Stimulated activated CD8-positive, alpha-beta memory T cell treated with anti-CD3 and anti-CD28 coated beads, Interleukin-12 subunit alpha, Interleukin-12 subunit beta, amount 100 ng/mL, for 4 hours (primary cell): ENCODE measurements around the gene CTPS2.
"Not testable (repeated sequence)": the region's sequence is repeated elsewhere in the genome, so short reads cannot be mapped to it uniquely, and the experiment has no call there.

Experiments used
- DNase-seq: peaks from one replicate; pipeline ENCODE4 v3.0.0-alpha.2; 2020; ENCODE audit warnings: low read depth

The CTPS2 gene

DNA sequence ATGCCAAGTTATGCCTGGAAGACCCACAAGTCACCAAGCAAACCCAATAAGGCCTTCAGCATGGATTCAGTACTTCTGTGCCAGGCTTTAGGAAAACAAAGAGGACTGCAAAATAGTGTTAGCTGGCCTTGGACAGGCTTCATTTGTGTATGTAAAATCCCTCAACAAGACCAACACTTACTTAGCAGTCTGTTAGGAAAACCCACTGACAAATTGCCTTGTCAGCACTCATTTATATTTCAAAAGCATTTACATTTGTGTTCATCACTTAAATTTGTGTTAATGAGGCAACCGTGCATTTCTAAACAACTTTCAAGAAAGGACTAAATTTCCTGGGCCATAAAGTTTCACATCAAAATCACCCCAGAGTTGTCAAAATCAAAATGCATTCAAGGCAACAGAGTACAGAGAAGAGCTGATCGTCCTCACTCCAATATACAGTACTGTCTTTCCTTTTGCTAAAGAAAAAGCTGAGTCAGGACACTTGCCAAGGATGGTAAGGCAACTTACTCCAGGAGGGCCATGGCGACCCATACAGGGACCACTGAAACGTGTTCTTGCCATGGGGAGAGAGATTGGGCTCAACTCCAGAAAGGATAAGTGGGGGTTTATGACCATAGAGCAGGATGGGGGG, 61.0 kb downstream of the CTPS2 start:
- DNase-seq = no peak

DNA sequence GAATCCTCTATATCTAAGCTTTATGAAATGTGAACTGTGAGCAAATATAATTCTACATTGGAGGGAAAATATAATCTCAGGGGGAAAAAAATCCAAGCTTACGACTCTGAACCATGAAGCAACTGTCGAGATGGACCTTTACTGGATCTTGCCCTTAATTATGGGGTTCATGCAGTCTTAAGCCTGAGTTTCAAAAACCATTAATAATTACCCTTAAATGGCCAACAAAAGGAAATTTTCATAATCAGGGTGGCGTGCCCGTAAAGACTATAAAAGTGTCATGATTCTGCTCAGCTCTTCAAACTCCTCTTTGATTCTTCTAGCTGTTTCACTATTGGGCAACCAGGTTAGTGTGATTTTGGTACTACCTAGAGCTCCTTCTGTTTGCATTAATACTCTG, 62.6 kb downstream of the CTPS2 start, which contains the start of gene S100G:
TSS of gene S100G (plus strand) at position 301 of the 400 bp plus-strand sequence. CDS start 849 bp downstream, outside the sequence.
- DNase-seq = no peak

DNA sequence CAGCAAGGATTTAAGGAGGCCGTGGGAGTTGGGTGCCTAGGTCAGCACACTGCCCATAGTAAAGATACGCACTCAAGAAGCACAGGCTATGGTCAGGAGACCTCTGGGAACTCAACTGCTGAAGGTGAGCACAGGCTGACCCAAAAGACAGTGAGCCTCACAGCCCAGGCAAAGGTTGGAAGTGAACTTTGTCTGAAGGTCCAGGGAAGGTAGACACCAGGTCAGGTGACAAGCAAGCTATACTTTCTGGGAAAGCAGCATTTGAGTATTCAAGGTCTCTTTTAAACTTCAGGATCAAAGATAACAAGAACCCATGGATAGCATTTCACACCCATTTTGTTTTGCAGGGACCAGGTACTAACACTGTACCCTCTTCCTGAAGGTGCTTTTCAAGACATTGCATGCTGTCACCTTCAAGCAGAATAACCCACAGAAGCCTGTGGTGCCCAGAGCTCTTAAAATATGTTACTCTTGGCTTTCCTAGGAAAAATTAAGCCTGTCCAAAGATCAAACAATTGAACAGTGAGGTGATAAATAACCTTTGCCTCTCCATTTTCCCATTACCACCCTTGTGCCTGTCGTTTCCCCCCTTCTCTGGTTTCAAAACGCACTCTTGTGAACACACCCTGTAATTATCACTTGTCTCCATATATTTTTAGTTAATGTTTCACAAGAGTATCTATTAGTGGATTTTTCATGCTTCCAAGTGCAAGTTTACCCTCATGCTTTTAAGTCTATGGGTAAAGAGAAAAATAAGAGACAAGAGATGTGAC, 65.9 kb downstream of the CTPS2 start:
- no peak for DNase-seq

DNA sequence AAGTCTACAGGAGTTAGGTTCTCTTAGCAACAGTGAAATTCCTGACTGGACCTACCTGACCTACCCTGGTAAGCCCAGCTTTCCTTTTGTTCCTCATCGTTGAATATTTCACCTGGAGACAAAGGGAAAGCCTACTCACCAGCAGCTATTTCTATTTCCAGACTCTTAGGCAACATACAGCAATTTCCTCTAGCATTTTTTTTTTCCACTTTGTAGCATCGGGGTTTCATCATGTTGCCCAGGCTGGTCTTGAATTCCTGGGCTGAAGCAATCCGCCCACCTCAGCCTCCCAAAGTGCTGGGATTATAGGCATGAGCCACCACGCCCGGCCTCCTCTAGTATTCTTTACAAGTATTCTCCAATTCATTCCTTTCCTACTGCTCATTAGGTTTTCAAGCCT, 69.3 kb downstream of the CTPS2 start:
- no peak for DNase-seq

DNA sequence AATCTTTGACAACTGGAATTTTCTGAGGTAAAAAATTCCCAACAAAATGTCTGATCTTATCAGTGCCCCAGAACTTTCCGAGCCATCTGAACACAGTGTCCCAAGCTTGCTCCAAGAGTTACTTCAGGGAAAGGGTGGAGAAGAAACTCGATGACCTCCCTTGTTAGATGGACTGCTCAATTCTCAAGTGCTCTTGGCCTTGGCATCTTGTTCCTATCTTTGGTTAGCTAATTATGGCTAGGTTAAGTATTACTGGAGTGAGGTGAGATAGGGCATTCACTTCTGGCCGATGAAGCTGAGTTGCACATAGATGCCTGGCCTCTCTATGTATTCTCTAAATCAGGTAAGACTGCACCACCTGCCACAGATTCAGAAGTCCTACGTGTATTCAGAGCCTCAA, 71.6 kb downstream of the CTPS2 start:
- DNase-seq = no peak

DNA sequence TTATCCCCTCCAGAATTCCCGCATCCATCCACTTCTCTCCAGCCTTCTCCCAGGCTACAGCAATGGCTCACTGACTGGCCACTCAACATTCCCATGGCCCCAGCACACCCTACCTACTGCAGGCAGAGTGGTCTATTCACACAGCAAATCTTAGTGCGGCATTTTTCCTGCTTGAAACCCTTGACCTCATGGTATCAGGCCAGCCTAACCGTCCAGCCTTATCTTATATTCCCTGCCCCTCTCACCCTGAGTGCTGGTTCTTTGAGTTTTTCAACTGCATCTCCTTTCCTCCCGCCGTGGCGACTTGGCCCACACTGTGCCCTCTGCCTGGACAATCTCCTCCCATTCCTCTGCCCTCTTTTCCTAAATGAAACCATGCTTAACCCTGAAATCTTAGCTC, 72.5 kb downstream of the CTPS2 start:
- no peak for DNase-seq

DNA sequence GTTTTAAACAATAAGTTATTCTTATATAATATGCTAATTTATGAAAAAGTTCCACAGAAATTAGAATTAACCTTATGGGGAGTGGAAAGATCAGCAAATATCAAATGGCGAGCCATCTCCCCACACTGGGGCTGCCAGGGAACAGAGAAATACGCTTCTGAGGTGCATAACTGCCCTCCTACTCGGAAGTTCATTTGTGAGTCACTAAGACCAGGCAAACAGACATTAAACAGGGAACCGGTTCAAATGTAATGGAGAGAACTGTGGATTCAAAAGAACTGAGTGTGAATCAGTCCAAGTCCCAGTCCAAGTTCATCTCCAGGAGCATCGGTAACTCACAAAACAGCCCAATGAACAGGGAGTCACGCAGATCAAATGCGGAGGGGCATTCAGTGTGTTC, 73.9 kb downstream of the CTPS2 start:
- no peak for DNase-seq

DNA sequence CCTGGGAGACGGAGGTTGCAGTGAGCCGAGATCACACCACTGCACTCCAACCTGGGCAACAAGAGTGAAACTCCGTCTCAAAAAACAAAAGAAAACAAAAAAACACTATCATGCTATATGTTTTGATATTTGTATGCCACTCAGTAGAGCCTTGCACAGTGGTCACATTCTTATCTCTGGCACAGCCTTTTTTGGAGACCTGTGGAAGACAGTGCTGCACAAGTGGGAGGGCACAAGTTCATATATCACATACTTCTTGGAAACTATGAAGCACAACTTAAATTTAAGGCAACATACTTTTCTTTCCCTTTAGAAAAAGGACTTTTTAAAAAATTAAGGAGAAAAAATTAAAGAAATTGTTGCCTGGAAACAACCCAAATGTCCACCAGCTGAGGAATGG, 76.9 kb downstream of the CTPS2 start:
- DNase-seq = no peak

DNA sequence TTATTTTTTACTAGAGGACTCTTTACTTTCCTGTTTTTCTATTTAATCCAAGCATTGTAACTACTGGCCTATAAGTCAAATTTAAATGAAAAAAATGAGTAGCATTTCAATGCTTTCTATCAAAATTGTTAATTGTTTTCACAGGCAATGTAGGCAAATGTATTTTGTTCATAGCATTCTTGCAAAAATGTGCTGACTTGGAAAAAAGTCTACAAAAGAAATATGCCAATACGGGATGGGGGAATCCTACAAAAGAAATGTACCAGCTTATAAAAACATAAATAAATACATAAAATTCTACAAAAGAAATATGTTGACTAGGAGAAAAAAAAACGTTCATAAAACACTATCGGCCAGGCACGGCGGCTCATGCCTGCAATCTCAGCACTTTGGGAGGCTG, 77.4 kb downstream of the CTPS2 start:
- DNase-seq = no peak

DNA sequence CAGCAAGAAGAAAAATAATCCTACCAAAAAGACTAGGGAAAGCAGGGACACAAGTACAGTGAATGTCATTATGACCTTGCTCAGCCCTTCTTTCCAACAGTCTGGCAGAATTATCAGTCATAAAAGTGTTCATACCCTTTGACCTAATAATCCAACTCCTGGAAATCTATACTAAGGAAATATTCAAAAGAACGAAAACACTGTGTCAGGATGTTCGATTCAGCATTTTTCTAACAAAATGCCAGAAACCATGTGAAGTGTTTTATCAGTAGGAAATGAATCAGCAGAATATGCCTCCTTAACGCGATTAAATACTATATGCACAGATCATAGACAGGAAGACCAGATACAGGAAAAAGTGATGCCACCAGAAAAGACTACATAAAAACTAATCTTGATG, 78.7 kb downstream of the CTPS2 start:
- DNase-seq = no peak

DNA sequence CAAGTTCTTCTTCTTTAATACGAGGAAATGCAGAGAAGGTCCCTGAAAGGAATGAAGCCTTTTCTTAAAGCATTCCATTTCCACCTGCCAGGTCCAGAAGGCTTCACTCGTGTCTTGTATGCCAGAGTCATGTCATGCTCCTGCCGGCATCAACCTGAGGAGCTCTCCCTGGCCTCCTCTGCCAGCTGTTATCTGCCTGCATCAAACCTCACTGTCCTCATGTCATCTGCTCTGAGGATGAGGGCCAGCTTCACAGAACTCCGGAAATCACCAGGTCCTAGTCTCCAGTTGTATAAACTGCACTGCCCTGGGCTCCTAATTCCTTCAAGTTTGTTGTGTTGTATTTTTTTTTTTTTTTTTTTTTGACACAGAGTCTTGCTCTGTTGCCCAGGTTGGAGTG, 82.6 kb downstream of the CTPS2 start:
- DNase-seq = no peak

DNA sequence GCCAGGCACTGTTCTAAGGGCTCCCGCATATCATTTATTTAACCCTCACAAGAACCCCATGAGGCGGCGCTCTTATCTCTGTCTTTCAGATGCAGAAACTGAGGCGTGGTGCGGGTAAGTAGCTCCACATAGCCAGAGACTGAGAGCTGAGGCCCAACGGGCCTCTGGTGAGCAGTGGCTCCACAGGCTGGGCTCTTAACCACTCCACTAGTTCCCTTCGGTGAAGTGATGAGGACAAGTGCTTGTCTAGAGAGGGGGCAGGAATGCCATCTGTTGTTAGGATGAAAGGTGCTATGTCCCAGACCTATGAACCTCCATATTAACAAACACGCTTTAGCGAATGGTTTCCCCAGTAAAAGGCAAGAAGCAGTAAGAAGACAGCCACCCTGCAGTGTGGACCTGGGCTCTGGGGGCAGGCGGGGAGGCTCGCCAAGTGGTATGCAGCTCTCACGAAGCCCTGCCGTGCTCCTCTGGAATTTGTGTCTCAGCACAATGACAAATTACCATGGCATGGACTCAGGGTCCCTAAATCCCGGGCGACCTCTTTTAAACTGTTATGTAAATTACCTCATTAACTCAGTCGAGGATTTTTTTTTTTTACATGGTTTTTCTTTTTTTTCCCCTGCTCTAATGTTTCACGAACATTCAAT, 83.4 kb downstream of the CTPS2 start:
- DNase-seq = no peak

DNA sequence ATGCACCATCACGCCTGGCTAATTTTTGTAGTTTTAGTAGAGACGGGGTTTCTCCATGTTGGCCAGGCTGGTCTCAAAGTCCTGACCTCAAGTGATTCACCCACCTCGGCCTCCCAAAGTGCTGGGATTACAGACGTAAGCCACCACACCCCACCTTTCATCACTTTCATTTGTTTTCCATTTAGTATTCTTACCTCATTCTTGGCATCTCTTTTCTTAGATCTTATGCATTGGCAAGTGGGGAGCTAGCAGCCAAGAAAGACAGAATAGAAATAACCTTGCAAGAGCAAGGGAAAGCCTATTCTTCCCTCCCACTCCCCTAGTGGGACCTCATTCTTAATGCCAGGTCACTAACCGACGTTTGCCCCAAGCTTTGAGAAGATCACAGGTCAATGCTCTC, 84.0 kb downstream of the CTPS2 start:
- DNase-seq = not testable (repeated sequence)

DNA sequence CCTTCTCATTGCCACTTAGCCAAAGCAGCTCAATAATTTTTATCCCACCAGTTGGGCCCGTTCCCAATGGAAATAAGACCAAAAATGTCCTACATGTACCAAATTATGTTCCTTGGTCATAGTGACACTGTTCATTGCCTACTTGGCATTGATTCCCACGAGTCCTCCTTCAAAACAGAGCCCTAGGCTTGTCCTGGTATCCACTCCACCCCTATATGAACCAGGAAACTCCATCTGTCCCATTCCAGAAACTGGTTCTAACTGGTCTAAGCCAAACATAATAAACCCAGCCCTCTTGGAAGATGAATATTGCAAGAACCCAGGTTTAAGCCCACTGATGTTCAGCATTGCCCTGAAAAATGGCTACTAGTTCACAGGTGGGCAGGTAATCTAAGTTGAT, 93.4 kb downstream of the CTPS2 start:
- no peak for DNase-seq

DNA sequence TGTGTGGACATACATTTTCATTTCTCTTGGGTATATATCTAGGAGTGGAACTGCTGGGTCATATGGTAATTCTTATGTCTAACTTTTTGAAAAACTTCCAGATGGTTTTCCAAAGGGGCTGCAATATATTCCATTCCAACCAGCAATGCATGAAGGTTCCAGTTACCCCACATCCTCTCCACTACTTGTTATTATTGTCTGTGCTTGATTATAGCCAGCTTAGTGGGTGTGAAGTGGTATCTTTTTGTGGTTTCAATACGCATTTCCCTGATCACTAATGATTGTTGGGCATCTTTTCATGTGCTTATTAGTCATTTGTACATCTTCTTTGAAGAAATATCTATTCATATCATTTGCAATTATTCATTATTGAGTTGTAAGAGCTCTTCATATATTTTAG, 94.0 kb downstream of the CTPS2 start:
- DNase-seq = no peak

DNA sequence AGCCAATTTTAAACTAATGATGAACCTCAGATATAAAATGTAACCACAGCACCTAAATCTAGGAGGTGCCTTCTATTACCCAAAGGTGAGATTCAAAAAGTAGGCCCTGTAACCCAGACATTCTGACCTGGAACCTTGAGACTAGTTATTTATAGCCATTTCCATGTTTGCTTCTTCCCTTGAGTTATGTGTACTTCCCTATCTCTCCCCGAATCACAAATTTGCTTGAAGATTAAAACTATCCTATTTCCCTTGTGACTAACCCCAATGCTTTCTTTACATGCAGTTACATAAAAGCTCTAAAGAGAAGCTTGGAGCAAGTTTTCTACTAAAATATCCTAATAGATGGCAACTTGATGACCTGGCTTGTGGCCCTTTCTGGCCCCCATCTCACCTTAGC, 95.1 kb downstream of the CTPS2 start:
- DNase-seq = no peak

DNA sequence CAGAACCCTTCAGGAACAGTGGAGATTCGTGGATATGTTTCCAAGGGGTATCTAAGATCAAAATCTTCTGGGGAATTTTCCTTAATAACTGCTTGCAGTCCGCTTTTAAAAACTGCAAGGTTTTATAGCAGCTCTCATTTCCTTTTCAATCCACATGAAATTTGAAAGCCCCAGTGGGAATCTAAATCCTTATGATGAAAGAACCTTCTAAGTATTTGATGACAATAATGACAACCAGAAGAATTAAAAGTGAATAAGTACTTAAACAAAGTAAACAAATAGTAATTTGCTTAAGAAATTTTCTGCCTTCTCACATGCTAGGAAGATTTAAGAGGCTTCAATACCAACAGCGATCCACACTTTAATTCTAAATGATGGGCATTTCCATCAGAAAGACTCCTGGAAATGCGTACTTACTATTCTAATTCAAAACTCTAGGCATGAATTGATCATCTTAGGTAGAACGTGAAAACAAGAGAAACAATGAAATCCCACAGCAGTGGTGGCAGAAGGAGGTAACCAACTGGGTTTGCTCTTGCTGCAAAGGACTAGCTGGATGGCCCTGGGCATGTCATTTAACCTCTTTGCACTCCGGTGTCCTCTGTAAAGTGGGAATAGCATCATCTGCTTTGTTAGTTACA, 100.1 kb downstream of the CTPS2 start:
- DNase-seq = no peak

DNA sequence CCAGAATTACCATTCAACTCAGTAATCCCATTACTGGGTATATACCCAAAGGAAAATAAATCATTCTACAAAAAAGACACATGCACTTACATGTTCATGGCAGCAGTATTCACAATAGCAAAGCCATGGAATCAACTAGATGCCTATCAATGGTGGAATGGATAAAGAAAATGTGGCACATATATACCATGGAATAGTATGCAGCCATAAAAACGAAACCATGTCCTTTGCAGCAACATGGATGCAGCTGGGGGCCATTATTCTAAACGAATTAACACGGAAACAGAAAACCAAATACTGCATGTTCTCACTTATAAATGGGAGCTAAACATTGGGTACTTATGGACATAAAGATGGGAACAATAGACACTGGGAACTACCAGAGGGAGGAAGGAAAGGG, 101.8 kb downstream of the CTPS2 start:
- DNase-seq = not testable (repeated sequence)

DNA sequence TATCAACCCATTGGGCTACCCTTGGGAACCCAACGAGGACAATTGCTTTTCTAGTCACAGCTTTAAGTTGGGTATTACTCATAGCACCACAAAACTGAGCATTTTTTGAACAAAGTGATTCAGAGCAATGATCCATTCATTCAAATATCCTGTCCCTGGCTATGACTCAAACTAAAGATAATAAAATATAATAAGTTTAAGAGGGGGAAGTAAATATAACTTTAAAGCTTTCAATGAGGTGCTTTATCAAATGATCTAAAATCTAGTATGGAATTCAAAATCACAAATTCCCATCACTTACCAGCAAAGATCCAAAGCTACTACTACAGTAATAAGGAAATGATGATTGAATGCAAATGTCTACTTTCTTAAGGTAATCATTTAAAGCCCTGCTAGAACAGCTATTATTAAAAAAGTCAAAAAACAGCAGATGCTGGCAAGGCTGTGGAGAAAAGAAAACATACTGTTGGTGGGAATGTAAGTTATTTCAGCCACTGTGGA, 102.3 kb downstream of the CTPS2 start:
- no peak for DNase-seq

DNA sequence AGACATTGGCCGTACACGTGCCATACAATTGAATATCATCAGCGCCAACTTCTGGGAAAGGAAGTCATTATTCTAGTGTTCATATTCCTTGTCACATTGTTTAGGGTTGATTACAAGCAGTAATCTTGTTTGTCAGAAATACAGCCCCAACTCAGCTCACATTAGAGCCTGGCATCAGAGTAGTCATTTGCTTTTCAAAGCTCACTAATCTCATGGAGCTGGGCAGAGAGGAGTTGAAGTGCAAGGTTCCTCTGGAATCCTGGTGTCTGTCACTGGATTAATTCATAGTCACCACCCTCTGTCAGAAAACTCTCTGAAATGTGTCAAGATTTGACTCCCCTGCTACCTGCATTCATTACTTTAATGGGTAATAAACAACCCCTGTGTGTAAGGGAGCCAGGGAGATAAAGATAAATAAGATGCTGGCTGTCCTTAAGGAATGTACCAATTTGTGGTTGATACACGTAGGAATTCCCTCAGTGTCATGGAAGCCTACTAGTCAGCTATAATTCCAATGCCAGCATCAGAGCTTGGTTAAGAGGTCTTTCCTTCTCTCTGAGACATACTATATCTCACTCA, 106.2 kb downstream of the CTPS2 start:
- no peak for DNase-seq

DNA sequence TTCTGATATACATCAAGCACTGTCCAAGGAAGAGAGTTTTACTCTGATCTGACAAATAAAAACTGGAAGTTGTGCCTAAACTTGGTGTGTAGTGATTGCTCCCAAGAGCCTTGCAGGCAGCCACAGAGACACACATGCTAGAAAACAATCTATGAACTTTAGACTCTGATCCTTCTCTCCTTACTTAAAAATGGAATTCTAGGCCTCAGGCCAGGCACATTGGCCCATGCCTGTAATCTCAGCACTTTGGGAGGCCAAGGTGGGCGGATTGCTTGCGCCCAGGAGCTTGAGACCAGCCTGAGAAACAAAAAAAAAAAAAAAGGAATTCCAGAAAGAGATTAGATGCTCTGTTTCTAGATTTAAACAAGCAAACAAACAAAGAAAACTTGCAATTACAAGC, 108.1 kb downstream of the CTPS2 start:
- no peak for DNase-seq

DNA sequence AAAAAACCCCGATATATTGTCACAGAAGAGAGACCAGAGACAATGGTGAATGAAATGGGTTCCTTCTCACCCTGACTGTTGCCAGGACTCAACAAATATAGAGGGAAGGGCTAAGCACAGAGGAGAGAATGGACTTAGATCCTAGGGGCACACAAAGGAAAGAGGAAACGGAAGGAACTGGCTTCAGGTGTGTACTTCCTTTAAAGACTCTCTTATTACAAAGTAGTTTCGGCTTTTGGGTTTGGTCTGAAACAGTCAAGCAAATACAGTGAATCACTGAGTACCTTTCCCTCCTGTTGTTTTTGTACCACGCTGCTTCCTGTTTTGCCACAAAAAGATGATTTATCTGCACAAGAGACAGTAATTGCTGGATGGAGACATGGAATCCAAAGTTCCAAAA, 108.6 kb downstream of the CTPS2 start:
- no peak for DNase-seq
